ENCODE measurements around the gene GPRC5D.

The GPRC5D gene

GRCh38 chr12:12903642-12904609, 48.0 kb downstream of the GPRC5D start:
- DNase-seq: no peak

- no peak for DNase-seq
Observed at GRCh38 chr12:12902036-12902435, 49.9 kb downstream of the GPRC5D start.

GRCh38 chr12:12901158-12901791, 50.7 kb downstream of the GPRC5D start:
- no peak for DNase-seq

- no peak for DNase-seq
Observed at GRCh38 chr12:12900786-12901157, 51.2 kb downstream of the GPRC5D start.

GRCh38 chr12:12899530-12900380, 52.2 kb downstream of the GPRC5D start:
- no peak for DNase-seq

GRCh38 chr12:12898911-12899511, 53.0 kb downstream of the GPRC5D start:
- DNase-seq: no peak

- no peak for DNase-seq
Observed at GRCh38 chr12:12898136-12898717, 53.7 kb downstream of the GPRC5D start.

- DNase-seq: no peak
Observed at GRCh38 chr12:12897302-12897701, 54.7 kb downstream of the GPRC5D start.

- no peak for DNase-seq
Observed at GRCh38 chr12:12896260-12896659, 55.7 kb downstream of the GPRC5D start.

- no peak for DNase-seq
Observed at GRCh38 chr12:12893438-12893837, 58.5 kb downstream of the GPRC5D start.

- no peak for DNase-seq
Observed at GRCh38 chr12:12892681-12893141, 59.3 kb downstream of the GPRC5D start.

GRCh38 chr12:12891881-12892355, 60.1 kb downstream of the GPRC5D start:
- no peak for DNase-seq

- DNase-seq: peak; percentile 92
Observed at GRCh38 chr12:12891080-12891880, 60.7 kb downstream of the GPRC5D start, which contains the start of gene GPRC5A. GPRC5A (plus strand) TSS chr12:12891562; CDS start chr12:12908250, 16,688 bp downstream.
